Colonic mucosa (tissue), 4 donors: ENCODE results near the gene CIB4. TPM values are rescaled to one million over a fixed set of nuclear protein-coding genes. Genes with fewer than 3 reads are reported as not detected.

ENCODE experiments used
- DNase-seq: peaks from one replicate; pipeline ENCODE4 v3.0.0-alpha.2; 2020
- H3K27ac ChIP-seq: fragments of 200-600 bp; one replicate; pipeline ENCODE4 v1.8.0; 2021
- H3K27me3 ChIP-seq: fragments of 200-600 bp; one replicate; pipeline ENCODE4 v1.8.0; 2021
- H3K36me3 ChIP-seq: fragments of 200-600 bp; one replicate; pipeline ENCODE4 v1.8.0; 2021
- H3K4me1 ChIP-seq: fragments of 200-600 bp; one replicate; pipeline ENCODE4 v1.8.0; 2021; ENCODE audit warnings: mild to moderate bottlenecking
- H3K4me3 ChIP-seq: fragments of 200-600 bp; one replicate; pipeline ENCODE4 v1.8.0; 2021
- H3K9ac ChIP-seq, 2 donors: one replicate each; pipeline ENCODE4 v1.7.0; 2013; ENCODE audit warnings: control low read depth in 2 of 2, low read depth in 2 of 2, low read length in 2 of 2
- H3K9me3 ChIP-seq: fragments of 200-600 bp; one replicate; pipeline ENCODE4 v1.8.0; 2021
- intact Hi-C: fragments of 100-400 bp; cut with DNase I; formaldehyde crosslinking; loops from one replicate; pipeline ENCODE4 v1.14.1; 2022
- total RNA-seq, 2 donors: library from RNA; stranded (reverse); fragmentation: NEBNext Ultra II Directional in 1 of 2; extraction: Animal tissue kit (Norgen Biotek cat#: 25700) in 1 of 2; gene quantifications; one replicate each; pipeline ENCODE4 v1.2.1, GENCODE V29; 2021
- TF ChIP-seq, protein P1 (sequence below): fragments of 200-600 bp; IDR thresholded peaks from one replicate; pipeline ENCODE4 v1.8.0; 2022; ENCODE audit warnings: antibody characterized with exemption, mild to moderate bottlenecking
- donor health status: healthy.
- donor health status: DM: no; HTN: no; CAD: no.
- donor health status: DM: no; HTN: no; CAD: no.

CIB4 gene
- total RNA-seq, 2 donors from 2014 or later = not detected

DNA sequence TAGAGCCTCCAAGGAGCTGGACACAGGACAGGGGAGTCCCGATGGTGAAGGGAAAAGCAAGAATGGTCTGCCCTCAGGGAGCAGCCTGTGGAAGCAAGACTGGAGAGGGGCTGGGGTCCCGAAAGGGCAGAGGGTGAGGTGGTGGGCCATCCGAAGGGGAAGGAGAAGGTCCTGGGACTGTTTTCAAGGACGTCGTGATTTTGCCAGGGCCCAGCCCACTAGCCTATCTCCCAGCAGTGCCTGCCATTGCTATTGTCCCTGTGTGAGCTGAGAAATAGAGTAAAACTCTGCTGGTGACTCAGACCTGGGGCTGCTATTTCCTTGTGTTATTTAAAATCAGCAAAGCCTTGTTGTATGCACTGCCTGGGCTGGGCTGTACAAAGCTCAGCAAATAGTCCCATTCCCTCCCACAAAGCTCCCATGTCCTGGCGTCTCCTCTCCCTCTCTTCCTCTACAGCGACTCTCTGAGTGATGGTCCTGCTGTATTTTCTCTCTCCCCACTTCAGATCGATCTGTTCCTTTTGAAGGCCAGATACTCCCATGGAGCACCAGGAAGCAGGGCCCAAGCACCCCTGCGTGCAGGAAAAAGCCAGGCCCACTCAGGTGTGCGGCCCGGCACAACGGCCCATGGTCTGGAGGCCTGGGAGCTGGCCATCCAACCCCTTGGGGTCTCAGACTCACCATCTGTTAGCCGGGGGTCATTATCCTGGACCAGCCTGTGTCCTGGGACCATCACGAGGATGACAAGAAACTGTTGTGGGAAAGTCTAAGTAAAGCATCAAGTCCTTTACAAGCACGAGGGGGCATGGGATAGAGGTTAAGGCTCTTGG, 98.3 kb downstream of the CIB4 start:
- DNase-seq = peak; percentile 48
- Histone ChIP-seq H3K4me1 (no peaks in the 10 kb centered on the region), H3K27me3 (no peaks in the 10 kb centered on the region), H3K4me3 (no peak overlapping the region), H3K9me3 (no peaks in the 10 kb centered on the region), H3K36me3 (no peaks in the 10 kb centered on the region), H3K9ac (no peak overlapping the region), H3K27ac (peak overlapping the region; percentile 14)
- TF ChIP-seq, protein P1, sequence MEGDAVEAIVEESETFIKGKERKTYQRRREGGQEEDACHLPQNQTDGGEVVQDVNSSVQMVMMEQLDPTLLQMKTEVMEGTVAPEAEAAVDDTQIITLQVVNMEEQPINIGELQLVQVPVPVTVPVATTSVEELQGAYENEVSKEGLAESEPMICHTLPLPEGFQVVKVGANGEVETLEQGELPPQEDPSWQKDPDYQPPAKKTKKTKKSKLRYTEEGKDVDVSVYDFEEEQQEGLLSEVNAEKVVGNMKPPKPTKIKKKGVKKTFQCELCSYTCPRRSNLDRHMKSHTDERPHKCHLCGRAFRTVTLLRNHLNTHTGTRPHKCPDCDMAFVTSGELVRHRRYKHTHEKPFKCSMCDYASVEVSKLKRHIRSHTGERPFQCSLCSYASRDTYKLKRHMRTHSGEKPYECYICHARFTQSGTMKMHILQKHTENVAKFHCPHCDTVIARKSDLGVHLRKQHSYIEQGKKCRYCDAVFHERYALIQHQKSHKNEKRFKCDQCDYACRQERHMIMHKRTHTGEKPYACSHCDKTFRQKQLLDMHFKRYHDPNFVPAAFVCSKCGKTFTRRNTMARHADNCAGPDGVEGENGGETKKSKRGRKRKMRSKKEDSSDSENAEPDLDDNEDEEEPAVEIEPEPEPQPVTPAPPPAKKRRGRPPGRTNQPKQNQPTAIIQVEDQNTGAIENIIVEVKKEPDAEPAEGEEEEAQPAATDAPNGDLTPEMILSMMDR = no peak
- intact Hi-C loops = no loop called here

DNA sequence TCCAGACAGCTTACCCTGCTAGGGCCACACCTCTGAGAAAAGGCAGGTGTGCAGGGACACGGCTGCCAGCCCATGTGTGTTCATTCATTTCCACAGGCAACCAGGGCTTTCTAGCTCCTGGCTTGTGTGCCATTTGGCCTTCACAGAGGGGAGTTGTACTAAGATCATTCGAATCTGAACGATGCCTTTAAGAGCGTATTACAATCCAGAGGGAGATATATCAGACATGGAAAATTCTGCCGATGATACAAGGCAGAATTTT, 99.0 kb downstream of the CIB4 start:
- DNase-seq = peak; percentile 58
- no peaks in the 10 kb centered on the region for H3K36me3 ChIP-seq
- no peak overlapping the region for H3K27ac ChIP-seq
- H3K9me3 ChIP-seq = no peaks in the 10 kb centered on the region
- no peak overlapping the region for H3K4me3 ChIP-seq
- H3K27me3 ChIP-seq = no peaks in the 10 kb centered on the region
- H3K4me1 ChIP-seq = no peaks in the 10 kb centered on the region
- no peak overlapping the region for H3K9ac ChIP-seq
- intact Hi-C loops = no loop called here
- TF ChIP-seq, protein P1 = no peak

DNA sequence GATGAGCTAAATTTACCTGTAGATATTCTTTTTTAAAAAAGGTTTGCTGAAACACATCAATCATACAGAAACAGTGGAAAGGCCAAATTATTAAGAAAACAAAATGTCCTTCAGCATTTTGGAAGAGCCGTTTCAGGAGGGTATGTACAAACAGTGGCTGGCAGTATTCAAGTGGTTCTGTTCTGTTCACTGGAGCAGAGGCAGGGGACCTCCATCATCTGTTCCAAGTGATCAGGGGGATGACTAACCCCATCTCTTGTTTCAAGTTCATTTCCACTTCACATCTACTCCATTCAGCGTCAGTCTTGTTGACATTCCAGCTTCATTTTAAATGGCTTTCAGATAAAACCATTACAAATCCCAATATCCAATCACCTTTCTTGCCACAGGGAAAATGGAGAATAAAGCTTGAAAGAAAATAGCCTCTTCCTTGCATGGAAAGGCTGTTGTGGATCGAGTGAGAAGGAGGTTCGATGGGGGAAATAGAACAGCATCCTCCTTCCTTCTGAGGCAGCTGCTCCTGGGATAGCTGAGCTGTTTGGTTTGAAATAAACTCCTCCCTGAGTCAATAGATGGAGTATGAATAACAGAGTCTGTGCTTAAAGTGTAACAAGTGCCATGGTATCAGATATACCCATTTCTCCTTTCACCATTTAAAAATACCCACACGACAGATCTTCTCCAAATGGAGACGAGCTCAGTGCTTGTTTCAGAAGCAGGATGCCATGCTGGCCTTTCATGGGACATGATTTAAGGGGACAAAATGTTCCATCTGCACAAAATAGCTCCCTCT, 99.6 kb downstream of the CIB4 start:
- Histone ChIP-seq H3K4me1 (no peaks in the 10 kb centered on the region), H3K27ac (no peak overlapping the region), H3K4me3 (no peak overlapping the region), H3K9me3 (no peaks in the 10 kb centered on the region), H3K27me3 (no peaks in the 10 kb centered on the region), H3K9ac (no peak overlapping the region), H3K36me3 (no peaks in the 10 kb centered on the region)
- intact Hi-C loops = no loop called here
- DNase-seq = peak; percentile 27
- TF ChIP-seq, protein P1 = no peak

DNA sequence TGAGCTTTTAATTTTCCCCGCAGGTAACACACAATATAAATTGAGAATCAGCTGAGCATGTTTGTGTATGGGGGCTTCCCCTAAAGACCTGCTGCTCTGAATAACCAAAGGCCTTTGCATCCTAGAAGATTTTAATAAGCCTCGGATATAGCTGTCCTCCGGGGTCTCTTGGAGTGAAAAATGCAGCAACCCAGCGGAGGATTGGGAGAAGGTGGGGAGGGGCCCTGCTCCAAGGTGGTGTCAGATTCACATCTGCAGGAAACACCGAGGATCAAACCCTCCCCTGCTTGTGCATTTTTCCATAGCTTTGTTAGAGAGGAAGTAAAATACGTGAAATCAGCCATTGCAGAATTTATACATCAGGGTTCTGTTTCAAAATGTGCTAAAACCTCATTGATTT, 100.2 kb downstream of the CIB4 start:
- intact Hi-C loops = no loop called here
- Histone ChIP-seq H3K9me3 (no peaks in the 10 kb centered on the region), H3K36me3 (no peaks in the 10 kb centered on the region), H3K9ac (no peak overlapping the region), H3K4me1 (no peaks in the 10 kb centered on the region), H3K4me3 (no peak overlapping the region), H3K27ac (no peak overlapping the region), H3K27me3 (no peaks in the 10 kb centered on the region)
- DNase-seq = no peak
- TF ChIP-seq, protein P1 = no peak

DNA sequence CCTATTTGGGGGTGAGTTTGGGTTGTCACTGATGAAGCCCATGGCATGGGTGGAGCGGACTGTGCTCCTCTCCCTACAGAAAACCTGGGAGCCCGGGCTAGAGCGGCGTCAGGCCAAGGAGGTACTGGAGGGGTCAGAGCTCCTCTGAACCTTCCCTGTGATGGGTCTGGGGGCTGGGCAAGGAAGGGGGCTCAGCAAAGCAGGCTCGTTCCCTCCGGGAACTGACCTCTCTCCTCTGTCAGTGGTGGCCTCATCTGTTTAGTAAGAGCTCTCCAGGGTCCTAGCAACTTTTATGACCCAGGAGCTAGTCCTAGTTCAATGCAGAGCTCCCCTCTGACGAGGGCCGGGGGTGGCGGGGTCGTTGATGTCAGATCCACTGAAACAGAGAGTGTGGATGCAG, 100.9 kb downstream of the CIB4 start:
- Histone ChIP-seq H3K9ac (no peak overlapping the region), H3K9me3 (no peaks in the 10 kb centered on the region), H3K27me3 (no peaks in the 10 kb centered on the region), H3K27ac (no peak overlapping the region), H3K4me3 (no peak overlapping the region), H3K36me3 (no peaks in the 10 kb centered on the region), H3K4me1 (no peaks in the 10 kb centered on the region)
- intact Hi-C loops = no loop called here
- no peak for DNase-seq
- TF ChIP-seq, protein P1 = no peak
